ENCODE data around the gene RAP2C.

DNA sequence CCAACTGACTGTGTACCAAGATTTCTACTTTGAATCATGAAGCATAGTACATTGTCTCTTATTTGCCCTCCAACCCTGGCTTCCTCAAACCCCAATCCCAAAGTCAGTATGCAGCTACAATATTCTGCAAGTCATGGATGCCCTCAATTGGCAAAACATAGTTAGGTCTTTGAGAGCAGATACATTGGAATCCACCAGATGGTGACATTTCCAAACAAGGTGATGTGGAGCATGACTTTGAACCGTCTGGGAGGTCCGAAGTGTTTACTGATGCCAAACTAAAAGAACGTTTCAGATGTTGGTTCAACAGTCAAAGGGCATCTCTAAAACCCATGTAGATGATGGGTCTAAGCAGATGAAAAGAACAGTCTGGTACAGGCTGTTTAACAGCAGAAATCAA lies 47.8 kb downstream of the RAP2C start:
- TF ChIP-seq, protein P1, sequence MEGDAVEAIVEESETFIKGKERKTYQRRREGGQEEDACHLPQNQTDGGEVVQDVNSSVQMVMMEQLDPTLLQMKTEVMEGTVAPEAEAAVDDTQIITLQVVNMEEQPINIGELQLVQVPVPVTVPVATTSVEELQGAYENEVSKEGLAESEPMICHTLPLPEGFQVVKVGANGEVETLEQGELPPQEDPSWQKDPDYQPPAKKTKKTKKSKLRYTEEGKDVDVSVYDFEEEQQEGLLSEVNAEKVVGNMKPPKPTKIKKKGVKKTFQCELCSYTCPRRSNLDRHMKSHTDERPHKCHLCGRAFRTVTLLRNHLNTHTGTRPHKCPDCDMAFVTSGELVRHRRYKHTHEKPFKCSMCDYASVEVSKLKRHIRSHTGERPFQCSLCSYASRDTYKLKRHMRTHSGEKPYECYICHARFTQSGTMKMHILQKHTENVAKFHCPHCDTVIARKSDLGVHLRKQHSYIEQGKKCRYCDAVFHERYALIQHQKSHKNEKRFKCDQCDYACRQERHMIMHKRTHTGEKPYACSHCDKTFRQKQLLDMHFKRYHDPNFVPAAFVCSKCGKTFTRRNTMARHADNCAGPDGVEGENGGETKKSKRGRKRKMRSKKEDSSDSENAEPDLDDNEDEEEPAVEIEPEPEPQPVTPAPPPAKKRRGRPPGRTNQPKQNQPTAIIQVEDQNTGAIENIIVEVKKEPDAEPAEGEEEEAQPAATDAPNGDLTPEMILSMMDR (IDR thresholded peaks at IDR 0.05): no peak
- TF ChIP-seq POLR2A (IDR thresholded peaks at IDR 0.05) (no peak), POLR2AphosphoS5 (IDR thresholded peaks at IDR 0.05) (no peak)
